ENCODE results near the gene MAN1A1.

DNA sequence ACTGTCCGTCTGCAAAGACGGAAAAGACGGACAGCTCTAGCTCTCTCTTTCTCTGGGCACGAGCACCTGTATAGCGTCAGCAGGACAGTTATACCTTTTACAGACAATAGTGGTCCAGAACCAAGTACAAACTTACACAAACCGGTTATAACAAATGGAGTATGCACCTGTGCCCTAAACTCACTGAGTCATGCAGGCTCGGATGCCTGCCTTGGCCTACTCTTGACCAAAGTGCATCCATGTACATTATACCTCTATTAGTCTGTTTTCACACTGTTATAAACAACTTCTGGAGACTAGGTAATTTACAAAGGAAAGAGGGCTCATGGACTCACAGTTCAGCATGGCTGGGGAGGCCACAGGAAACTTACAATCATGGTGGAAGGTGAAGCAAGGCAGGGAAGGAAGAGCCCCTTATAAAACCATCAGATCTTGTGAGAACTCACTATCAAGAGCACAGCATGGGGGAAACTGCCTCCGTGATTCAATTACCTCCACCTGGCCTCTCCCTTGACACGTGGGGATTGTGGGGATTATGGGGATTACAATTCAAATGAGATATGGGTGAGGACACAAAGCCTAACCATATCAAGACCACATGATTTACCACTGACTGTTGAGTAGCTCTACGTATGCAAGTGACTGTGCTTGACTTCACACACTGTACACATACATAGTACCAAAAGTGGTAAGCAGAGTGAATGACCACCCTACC, 23.1 kb downstream of the MAN1A1 start:
- TF ChIP-seq CTCF (conservative IDR thresholded peaks at IDR 0.05; ENCODE audit: low read depth, low read length) (no peak), EZH2 (IDR thresholded peaks at IDR 0.05; ENCODE audit: borderline replicate concordance, low read depth, low read length, poor library complexity, severe bottlenecking) (no peak)

Data from A673 (cell line).